GF-D8 (cell line): ENCODE measurements around the gene SHQ1.
A peak's percentile ranks its signal among the peaks of the same experiment; 100 is the strongest.
"Not testable (repeated sequence)": the region's sequence is repeated elsewhere in the genome, so short reads cannot be mapped to it uniquely, and the experiment has no call there.

Experiments used
- DNase-seq: peaks from one replicate; lab custom pipeline; 2025; lab: John Stamatoyannopoulos, UW

The SHQ1 gene

DNA sequence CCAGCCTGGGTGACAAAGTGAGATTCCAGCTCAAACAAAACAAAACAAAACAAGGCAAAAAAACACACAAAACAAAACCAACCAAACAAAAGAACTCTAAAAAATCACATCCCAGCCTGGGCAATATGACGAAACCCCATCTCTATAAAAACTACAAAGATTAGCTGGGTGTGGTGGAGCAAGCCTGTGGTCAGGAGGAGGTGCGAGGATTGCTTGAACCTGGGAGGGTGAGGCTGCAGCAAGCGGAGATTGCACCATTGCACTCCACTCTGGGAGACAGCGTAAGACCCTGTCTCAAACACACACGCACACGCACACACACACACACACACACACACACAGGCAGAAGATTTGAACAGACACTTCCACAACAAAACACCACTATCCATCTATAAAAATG, 99.6 kb downstream of the SHQ1 start:
- DNase-seq = peak; percentile 66

DNA sequence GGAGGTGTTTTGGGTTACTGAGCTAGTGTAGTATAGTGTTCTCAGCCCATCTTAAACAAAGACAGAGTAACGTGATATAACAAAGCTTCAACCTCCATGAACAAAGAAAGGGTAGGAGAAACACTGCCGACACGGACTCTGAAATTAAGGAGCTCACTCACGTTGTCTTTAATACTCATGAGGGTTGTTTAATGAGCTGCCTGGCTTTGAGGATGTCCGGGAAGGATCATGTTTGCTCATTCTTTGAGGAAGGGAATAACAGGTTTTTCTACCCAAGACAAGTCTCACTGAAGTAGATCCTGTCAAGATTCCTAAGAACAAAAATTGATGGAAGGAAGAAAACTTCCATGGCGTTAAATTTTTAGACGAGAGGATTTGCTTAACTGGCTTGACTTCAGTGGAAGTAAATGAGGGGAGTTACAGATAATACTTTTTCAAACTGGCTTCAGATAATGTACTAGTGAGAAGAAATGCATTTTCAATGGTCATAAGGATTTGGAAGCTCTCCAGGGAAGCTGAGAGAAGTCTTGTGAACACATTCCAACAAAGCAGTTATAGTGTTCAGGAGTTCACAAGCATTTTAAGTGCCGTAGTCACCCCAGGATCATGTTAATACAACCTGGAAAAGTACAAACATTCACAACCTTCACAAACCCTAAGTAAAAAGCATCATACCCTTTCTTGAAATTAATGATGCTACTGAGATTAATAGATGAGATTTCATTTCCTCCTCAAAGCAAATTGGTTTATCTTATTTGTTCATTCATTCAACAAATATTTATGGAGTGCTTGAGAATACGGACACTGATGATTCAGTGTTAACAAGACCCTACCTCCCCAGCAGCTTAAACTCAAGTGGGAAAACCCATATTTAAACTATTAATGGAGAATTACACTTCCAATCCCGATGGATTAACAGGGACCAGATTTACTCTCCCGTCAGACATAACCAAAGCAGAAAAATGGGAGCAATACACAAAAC, 101.5 kb downstream of the SHQ1 start:
- DNase-seq = no peak

DNA sequence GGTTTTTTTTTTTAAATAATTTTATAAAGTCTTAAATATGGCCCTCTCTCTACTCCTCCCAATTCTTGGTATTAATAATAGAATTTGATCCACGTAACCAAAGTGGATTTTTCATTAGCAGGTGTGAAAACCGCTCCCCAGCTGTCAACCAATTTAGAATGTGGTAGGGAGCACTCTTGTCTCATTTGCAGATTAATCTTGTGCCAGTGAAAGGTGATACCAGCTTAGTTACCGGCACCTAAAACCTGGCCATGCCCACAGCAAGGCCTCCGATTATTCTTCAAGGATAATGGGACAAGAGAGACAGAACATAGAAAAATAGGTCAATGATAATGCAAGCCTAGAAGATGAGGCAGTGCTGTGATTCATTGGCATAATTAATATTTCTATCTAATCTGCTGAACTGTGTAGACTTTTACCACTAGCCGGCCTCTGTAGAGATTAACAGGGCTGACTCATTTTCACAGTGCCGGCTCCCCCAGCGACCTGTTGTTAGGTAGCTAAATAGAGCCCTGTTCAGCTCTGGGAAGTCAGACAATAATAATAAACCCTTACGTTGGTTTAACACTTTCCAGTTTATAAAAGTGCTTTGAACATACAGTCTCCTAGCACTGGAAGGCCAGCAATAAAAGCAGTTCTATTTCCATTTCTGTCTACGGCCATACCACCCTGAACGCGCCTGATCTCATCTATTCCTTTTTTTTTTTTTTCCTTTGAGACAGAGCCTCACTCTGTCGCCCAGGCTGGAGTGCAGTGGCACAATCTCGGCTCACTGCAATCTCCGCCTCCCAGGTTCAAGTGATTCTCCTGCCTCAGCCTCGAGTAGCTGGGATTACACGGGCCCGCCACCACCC, 102.9 kb downstream of the SHQ1 start:
- no peak for DNase-seq

DNA sequence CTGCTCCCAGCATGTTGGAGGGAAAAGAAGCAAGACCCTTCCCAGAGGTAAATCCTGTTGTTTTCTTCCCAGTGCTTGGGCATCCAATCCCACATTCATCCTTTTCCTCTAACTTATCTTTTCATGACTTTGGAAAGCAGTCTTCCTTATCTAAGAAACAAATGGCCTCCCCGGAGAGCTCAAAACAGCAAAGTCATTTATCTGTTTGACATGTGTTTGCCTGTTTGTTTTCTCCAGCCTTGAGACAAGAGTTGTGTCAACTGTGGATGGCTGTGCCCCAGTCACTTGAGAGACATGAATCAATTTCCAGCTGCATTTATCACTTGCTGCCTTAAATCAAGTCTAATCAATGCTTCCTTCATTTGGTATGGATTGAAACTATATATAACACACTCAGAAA, 103.9 kb downstream of the SHQ1 start:
- no peak for DNase-seq

DNA sequence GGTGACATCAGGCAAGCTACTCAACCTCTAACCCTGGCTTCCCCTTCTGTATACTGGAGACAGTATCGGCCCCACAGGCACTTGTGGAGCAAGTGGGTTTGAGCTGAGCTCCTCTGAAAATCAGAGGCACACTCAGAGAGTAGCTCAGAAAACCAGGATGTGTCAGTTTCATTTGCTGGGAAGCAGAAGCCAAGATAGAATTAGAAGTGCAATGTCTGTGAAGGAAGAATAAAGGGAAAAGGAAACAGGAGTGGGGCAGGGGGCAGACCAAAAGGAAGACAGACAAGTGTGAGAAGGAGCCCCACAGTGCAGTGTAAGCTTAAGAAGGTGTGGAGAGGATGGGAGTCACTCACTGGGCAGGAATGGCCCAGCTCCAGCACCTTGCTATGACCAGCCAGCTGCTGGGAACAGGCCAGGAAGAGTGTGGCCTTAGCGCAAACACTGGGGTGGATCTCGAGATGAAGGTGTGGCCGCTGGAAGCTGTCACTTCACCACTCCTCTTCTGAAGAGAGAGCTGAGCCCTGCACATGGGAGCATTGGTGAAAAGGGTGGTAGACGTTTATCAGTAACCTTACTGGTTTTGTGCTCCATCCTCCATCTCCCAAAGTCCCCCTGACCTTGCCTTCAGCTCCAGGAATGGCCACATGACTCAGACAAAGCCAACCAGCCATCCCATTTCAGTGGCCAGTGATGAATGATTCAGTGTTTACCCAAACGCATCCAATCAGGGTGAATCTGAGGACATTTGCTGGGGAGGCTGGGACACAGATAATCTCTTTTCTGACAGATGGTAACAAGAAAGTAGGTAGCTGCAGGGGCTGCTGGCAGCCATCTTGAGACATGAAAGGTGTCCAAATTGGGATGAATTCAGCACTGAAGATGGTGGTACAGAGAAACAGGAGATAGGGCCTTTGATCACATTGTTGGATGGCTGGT, 108.4 kb downstream of the SHQ1 start:
- no peak for DNase-seq

DNA sequence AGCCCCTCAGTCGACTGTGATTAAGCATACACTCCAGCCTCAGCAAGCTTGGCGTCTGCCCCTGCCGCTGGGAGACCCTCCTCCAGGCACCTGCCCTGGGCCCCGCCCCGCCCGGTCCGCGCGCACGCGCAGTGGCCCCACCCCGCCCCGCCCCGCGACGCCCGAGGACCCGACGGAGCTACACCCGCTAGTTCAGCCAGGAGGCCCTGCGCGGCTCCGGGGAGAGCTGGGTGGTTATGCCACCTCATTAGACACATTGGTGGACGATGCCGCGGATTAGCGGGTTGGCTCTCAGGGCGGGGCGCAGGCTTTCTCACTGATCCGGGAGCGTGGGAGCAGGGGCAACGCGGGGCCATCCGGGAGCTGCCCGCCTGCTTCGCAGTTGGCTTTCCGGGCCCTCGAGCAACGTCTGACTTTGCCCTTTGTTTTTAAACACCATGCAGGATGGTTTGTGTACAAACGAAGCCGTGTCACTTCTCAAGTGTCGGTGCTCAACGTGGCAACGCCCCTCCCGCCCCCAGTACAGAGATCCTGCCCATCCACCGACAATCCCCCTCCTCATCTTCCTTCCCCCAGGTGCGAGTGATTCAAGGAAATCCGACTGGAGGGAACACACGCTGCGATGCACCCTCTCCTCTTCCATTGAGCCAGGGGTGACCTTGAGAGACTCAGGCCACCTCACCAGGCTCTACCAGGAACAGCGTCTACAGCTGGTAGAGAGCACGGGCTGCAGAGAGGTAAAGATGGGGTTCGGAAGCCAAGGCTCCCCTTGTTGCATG, 109.3 kb downstream of the SHQ1 start:
- DNase-seq = no peak

DNA sequence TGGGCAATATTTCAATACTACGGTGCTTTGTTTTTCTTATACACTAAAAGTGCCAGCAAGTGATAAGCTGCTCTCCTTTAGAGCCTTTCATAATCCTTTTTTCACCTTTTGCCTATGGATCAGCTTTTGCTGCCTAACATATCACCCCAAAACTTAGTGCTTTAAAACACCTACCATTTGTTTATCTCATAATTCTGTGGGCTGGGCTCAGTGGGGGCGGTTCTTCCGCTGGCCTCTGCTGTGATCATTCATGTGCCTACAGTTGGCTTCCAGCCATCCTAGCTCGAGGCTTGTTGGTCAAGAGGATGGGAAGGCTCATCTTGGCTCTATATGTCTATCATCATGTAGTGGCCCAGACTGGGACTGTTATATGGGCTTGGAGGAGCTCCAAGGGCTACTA, 113.2 kb downstream of the SHQ1 start:
- DNase-seq = not testable (repeated sequence)

DNA sequence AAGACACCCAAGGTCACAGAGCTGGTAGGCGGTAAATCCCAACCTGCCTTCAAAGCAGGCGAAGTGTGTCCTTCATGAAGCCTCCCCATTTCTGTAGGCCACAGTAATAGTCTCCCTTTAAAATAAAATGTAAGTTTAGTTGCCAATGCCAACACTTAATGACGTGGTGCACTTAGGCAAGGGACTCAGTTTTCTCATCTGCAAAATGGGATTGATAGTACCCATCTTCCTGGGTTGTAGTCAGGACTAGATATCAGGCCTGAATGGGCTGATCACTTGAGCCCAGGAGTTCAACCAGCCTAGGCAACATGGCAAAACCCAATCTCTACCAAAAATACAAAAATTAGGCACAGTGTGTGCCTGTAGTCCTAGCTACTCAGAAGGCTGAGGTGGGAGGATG, 114.6 kb downstream of the SHQ1 start:
- no peak for DNase-seq

DNA sequence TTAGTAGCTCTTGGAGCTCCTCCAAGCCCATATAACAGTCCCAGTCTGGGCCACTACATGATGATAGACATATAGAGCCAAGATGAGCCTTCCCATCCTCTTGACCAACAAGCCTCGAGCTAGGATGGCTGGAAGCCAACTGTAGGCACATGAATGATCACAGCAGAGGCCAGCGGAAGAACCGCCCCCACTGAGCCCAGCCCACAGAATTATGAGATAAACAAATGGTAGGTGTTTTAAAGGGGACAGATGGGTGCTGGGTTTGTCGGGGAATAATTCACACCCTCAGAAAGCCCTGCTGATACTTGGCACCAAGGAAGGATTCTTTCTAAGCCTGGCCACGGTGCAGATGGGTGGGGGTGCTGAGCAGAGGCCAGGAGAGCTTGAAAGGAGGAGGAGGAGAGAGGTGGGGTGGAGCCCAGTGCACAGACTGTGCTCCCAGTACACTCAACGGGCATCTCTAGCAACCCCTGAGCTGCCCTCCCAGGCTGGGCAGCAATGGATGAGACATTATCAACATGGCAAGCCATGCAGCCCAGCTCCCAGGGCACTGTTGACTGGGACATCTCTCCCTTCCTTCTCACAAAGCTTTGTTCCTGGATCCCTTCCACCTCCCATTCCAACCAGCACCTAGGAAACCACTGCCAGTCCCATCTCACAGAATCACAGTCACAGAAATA, 115.4 kb downstream of the SHQ1 start:
- not testable (repeated sequence) for DNase-seq

DNA sequence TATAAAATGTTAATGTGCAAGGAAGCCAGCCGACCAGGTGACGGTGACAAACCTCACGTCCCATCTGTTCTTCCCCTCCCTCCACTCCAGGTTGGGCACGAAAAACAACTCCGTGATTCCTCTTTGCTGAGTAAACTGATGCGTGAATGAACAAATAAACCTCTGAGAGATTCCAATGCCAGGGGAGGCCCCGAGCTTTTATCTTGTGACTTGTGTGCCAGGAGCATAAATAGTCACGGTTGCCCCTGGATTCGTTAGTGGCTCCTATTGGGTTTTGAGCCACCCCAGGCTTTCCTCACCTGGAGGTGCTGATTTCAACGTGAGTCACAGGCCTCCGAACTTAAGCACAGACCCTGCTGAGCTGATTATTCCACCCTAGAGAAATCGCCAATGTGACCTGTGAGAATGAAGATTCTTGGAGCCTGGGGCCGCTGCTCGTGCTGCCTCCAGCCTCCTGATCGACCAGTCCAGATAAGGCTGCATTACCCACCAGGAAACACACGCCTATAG, 119.2 kb downstream of the SHQ1 start:
- DNase-seq = no peak

DNA sequence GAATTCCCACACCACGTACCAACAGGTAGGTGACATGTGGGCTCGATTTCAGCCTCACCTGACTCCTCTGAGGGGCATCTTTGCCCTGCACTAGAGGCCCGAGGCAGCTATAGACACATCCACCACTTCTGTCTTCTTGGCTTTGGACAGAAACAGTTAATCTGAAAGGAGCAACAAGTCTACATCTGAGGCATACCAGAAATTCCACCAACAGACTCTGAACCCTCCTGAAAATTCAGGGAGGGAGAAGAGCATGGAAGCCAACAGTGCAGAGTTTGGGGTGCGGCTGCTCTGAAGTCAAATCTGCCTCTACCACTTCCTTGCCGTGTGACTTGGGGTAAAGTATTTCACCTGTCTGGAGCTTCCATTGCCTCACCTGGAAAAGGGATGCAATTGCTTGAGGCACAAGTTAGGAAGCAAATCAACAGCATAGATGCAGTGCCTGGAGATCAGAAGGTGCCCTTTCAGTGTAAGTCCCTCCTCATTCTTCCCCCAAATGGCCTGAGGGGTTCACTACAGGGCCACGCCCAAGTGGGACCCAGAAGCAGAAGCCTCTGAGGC, 119.8 kb downstream of the SHQ1 start:
- no peak for DNase-seq

DNA sequence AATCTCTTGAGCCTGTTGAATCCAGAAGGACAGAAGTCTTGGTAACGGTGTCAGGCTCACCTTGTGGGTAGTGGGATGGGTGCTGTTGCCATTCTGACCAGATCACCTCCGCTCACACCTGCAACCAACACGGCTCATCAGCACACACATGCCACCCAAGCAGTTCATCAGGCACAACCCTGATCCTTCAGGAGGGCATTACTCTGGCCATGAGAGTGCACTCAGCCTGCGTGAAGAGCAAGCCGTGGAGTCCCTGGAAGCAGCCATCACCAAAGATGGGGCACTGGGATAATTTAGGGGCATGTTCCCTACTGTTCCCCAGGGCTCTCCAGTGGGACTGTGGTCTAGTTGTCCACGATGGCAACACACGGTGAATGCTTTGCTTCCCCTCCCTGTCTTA, 120.5 kb downstream of the SHQ1 start:
- DNase-seq = no peak

DNA sequence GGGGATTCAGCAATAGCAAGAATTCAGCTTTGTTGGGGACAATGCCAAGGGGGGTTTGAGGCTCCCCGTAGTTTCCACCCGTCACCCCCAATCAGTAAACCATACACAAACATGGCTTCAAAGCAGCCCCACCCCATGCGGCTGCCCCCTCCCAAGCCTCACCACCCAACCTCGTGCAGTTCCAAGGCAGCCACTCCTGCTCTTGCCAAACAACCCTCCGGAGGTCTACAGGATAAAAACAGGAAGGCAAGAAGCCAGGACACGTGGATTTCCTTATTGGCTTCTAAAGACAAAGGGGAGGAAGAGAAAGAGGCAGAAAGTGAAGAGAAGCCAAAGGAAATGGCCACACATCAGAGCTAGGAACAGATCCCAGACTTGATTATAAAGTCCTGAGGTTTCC, 121.1 kb downstream of the SHQ1 start:
- DNase-seq = no peak

DNA sequence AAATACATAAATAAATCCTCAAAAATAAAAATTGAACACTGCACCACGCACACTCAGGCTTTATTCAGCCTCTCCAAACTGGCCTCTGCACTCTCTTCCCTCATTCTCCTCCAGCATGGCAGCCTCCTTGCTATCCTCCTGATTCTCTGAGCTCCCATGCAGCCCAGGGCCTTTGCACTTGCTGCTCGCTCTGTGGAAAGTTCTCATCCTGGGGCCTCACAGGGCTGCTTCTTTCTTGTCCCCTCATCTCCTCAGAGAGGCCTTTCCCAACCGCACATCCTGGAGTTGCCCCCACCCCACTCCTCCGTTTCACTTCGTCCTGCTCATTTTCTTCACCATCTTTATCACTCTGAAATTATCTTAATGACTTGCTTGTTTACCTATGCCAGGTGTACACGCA, 123.0 kb downstream of the SHQ1 start:
- no peak for DNase-seq

DNA sequence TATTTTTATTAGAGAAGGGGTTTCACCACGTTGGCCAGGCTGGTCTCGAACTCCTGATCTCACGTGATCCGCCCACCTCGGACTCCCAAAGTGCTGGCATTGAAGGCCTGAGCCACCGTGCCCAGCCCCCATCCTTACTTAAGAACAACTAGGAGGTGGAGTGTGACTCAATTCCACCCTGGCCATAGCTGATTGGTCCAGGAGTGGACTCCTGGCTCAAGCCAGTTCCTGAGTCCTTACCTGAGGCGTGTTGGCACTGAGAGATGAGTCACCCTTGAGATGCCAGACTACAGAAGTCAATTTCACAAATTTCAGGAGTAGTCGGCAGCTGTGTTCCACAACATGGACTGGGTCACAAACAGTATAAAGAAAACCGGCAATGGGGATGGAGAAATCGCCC, 124.2 kb downstream of the SHQ1 start:
- DNase-seq = no peak

DNA sequence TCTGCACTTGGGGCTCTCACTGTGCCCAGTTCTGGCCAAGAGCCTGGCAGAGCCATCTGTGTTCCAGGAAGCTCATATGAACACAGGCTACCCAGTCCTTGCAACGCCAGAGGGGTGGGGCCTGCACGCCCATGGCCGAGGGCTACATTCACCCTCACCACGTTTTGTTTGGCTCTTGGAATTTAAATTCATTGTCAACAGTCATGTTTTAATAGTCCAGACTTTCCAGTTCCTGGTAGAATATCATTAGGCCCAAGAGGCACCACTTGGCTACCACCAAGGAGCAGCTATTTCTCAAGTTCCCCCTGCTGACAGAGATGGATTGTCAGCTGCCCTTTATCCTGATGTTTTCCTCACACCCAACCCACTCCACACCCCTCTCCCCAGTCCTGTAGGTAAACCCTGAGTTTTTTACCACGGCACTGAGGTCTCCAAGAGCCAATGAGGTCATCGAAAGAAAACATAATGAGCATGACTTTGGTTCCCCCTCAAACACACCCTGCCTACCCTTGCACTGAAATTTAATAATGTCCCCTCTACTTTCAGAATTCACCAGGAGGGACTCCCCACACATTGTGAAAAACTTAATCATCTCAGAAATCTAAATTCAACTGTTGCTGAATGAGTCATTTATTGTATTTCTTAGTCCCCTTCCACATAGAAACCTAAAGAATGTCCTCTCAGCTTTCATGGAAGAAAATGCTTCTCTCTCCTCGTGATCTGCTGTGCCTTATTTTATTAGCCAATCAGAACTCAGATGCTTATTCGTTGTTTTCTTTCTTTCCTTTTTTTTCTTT, 125.1 kb downstream of the SHQ1 start:
- DNase-seq = no peak

DNA sequence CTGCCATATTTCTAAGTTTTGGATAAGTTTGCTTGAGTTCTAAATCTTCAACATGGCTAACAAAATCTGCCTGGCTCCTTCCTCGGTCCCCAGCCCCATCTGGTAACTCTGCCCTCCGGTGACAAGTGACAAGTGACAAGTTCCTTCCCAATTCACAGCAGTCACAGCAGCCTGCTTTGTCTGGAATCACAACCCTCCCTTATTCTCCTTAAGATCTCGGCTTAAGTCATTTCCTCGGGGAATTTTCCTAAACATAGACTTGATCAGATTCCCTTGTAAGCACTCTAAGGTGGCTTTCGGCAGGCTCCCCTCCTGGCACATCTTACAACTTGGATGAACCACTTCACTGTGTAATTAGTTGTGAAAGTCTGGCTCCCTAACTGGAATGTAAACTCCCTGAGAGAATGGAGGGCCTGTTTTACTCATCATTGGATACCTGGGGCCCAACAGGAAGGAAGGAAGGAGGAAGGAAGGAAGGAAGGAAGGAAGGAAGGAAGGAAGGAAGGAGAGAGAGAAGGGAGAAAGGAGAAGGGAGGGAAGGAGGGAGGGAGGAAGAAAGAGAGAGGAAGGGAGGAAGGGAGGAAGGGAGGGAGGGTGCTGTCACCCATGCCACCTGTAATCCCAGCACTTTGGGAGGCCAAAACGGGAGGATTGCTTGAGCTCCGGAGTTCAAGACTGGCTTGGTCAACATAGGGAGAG, 126.4 kb downstream of the SHQ1 start:
- DNase-seq = no peak

DNA sequence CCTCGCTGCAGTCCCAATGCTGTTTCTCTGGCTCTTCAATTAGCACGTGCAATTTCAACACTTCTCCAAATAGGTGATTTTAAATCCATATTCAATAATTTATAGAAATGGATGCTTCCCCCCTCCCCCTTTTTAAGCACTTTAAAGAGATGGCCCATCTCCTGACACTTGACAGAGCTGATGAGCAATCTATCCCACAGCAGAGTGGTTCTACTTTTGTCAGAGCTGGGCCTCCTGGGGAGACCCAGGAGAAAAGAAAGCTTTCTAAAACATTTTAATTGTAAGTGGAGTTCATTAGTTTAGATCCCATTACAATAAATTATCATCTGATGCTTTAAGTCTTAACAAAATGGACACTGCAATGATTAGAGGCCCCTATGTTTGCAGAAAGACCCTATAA, 127.7 kb downstream of the SHQ1 start:
- DNase-seq = no peak

DNA sequence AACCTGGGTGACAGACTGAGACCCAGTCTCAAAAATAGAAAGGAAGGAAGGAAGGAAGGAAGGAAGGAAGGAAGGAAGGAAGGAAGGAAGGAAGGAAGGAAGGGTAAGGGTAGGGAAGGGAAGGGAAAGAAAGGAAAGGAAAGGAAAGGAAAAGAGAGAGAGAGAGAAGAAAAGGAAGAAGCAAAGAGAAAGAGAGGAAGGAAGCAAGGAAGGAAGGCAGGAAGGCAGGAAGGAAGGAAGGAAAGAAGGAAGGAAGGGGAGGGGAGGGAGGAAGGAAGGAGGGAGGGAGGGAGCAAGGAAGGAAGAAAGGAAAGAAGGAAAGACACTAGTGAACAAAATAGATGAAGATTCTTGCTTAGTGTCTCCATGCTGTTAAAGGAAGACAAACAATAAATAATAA, 129.1 kb downstream of the SHQ1 start:
- no peak for DNase-seq
